Stimulated activated CD4-positive, alpha-beta T cell treated with anti-CD3 and anti-CD28 coated beads, Interleukin-4, amount 100 ng/mL, for 4 hours (primary cell): Measurements from ENCODE around the gene RERE.

Source experiments
- DNase-seq, 2 experiments: peaks; one replicate each; pipeline ENCODE4 v3.0.0-alpha.2; 2020

RERE gene

GRCh38 chr1:8663090-8663802, 154.2 kb downstream of the RERE start:
- DNase-seq: no peak

GRCh38 chr1:8662380-8663072, 154.9 kb downstream of the RERE start:
- DNase-seq: no peak

DNA sequence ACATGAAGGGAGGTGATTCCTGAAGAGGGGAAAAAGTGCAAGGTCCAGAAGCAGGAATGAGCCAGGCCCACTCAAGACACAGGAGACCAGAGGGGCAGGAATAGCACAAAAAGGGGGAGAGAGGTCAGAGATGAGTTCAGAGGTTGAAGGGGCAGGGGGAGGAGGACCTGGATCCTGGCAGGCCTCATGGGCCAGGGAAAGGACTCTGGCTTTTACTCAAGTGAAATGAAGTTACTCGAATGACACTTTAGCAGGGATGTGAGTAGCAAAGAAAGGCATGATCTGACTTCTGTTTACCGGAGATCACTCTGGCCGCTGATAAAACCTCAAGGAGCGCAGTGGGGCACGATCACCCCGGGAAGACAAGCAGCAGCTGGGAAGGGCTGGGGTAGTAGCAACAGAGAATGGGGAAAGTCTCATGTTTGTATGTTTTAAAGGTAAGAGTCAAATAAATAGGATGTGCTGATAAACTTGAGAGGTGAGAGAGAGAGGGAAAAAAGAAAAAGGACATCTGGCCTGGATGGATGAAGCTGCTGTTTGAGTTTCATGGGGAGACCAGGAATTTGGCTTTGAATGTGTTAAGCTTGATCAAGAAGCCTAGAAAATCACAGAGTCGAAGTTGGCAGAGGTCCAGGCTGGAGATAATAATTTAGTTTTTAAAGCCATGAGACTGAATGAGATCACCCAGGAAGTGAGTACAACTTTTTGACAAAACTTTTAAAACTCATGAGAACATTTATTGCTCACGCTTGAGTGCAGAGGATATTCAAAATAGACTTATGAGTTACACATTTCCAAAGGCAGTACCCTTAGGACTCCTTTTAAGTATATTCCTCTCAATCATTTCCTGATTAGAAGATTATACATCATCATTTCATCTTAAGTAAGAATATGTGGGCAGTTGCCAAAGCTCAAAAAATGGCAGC, 156.0 kb downstream of the RERE start:
- DNase-seq: peak; percentile 26 to 39

- DNase-seq: no peak
Measured at GRCh38 chr1:8660411-8660828, 157.0 kb downstream of the RERE start.

- no peak for DNase-seq
Measured at GRCh38 chr1:8659593-8659992, 157.8 kb downstream of the RERE start.

DNA sequence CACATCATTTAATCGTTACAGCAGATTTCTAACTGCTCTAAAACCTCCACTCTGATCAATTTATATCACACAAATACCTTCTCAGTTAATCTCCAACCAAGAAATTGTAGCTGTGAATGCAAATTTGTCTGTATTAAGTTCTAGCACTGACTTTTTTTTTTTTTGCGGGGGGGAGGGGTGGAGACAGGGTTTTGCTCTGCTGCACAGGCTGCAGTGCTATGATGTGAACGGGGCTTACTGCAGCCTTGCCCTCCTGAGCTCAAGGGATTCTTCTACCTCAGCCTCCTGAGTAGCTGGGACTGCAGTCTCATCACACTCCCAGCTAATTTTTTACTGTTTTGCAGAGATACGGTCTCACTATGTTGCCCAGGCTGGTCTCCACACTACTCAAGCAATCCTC, 163.6 kb downstream of the RERE start:
- DNase-seq: no peak

DNA sequence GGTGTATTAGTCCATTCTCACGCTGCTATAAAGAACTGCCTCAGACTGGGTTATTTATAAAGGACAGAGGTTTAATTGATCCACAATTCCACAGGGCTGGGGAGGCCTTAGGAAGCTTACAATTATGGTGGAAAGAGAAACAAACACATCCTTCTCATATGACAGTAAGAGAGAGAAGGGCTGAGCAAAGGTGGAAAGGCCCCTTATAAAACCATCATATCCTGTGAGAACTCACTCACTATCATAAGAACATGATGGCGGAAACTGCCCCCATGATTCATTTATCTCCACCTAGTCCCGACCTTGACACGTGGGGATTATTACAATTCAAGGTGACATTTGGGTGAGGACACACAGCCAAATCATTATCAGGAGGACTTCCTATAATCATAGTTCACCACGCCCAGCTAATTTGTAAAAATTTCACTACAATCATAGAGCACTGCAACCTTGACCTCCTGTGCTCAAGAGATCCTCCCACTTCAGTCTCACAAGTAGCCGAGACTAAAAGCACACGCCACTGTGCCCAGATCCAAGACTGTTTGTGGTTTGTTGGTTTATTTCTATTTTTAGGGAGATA, 164.9 kb downstream of the RERE start:
- DNase-seq: no peak

DNA sequence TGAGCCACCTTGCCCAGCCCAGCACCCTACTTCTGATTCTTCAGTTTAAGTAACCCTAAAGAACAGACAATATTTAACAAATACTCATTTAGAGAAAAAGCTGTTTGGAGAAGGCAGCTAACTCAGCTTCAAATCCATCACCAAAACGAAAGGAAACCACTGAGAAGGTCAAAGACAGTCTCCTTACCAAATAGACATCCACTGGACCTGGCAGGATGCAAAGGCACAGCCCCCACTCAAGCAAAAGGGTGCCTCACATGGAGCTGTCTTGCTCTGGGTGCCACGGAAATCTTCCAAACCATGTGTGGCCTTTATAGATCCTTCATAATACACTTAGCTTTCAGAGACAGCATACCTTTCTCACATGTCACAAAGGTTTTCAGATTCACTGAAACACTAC, 165.5 kb downstream of the RERE start:
- DNase-seq: no peak

DNA sequence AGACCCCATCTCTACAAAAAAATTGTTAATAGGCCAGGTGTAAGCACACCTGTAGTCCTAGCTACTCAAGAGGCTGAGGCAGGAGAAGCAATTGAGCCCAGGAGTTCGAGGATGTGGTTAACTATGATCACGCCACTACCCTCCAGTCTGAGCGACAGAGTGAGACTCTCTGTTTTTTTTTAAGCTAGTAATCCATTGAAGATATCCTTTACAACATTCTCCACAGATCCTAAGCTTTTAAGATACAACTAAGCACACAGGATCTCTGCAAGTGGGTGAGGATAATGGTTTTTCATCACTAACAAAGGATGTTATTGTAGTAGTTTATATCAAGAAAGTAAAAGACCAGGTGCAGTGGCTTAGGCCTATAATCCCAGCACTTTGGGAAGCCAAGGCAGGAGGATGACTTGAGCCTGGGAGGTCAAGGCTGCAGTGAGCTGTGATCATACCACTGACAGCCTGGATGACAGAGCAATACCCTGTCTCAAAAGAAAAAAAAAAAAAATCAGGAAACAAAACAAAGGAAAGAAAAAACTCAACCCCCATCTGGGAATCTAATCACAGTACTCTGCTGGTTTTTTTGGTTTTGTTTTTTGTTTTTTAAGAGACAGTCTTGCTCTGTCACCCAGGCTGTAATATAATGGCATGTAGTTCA, 166.1 kb downstream of the RERE start:
- DNase-seq: no peak

DNA sequence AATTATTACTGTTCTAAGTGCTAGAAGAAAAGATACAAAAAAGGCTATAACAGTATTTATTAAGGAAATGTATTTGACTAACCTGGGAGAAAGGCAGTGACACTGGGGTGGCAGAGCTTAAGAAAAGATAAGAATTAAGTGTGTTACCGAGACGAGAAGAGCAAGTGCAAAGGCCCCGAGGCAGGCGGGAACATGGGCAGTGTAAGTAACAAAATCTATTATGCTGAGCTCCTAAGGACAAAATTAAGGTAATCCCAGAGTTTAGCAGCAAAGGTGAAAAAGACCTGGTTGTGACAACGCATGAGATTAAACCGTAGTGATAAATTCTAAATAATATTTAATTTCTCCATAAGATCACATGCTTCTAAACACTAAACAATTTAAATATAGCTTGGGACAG, 167.6 kb downstream of the RERE start:
- DNase-seq: no peak

GRCh38 chr1:8649027-8649426, 168.4 kb downstream of the RERE start:
- DNase-seq: no peak

- DNase-seq: no peak
Measured at GRCh38 chr1:8646996-8647395, 170.4 kb downstream of the RERE start.

GRCh38 chr1:8646189-8646588, 171.3 kb downstream of the RERE start:
- no peak for DNase-seq

DNA sequence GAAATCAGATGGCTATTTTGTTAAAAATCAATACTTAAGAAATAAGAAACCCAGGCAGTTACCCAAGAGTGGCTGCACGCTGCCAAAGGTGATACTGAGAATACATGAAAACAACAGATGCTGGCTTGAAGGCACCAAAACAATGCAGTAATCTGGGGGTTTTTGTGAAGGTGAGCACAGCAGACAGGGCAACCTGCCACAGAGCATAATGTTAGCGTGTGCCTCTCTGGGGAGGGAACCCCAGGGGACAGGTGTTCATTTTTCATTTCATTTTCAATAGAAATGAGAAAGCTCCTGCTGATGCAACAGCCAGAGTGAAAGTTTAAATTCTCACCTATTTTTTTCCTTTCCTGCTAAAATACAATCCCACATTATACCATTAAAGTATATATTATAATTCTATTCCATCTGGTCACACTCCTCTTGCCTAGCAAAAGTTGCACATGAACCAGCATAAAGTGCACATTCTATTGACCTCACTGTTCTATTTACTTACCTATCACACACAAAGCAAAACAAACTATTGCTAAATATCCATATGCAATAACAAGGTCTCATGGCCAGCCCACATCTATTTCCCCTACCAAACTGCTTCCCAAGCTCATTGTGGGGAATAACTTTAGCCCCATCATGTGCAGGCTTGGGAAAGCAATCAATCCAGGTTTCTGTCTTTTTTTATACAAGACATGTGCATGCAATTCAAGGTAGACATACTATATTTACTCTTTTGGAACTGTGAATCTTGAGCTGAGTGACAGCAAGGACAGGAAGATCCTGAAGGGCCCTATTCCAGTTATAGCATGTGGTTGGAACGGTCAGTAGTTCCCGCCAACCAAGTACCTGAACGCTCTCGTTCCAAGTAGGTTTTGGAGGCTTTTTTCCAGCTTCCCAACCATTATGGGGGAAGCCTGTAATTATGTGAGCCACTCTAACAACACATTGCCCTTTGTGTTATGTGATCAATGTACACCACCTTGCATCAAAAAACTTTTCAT, 173.6 kb downstream of the RERE start:
- DNase-seq: no peak

DNA sequence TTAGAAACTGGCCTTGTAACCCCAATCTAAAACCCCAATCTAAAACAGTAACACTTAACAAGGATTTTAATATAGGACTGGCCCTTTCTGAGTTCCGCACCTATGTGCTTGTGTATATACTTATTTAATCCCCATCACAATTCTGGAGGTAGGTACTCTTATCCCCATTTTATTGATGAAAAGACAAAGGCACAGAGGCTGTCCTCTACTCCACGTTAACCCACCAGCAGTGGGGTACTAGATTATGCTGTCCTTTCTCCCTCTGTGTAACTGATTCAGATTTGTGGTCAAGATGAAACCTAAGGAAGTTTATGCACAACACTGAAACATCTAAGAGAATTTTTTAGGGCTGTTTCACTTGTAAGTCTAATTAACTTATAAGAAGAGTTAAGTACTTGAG, 175.3 kb downstream of the RERE start:
- no peak for DNase-seq

DNA sequence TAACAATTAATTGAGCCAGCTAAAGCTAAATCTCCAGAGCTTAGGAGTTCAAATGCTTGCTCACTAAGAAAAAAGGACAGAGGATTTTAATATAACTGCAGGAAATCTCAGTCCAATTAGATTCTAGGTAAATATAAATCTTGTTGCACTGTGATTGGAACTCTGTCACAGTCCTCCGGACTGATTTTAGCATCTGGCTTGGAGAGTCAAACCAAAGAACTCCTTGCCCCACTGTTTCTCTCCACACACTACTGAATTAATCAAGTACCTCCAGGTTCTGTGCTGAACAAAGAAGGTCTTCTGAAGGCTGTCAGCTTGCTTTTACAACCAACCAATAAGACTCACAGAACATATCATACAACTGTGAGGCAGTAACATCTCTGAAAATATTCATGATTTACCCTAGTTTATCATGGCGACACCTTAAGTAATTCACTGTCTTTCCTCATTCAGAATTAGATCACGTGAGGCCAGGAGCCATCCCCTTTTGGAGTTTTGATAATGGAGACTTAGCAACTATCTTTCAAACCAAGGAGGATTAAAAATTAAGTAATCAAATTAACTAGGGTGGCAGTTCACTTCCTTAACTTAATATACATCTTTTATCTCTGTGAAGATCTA, 176.0 kb downstream of the RERE start:
- DNase-seq: no peak

DNA sequence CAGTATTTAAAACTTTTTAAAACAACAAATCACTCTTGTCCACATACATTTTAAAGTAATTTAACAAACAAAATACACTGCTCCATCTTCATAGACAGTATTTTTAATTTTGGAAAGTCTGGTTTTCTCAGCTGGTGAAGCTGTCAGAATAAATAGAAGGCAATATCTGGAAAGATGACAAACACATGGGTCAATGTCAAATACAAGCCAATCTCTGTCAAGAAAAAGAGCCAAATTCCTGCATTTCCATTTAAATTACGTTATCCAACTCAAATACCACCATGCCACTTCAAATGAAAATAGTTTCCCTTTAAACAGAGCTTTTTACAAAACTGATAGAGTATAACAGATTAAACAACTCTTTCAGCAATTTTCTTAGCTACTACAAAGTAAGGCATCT, 176.5 kb downstream of the RERE start:
- DNase-seq: no peak

DNA sequence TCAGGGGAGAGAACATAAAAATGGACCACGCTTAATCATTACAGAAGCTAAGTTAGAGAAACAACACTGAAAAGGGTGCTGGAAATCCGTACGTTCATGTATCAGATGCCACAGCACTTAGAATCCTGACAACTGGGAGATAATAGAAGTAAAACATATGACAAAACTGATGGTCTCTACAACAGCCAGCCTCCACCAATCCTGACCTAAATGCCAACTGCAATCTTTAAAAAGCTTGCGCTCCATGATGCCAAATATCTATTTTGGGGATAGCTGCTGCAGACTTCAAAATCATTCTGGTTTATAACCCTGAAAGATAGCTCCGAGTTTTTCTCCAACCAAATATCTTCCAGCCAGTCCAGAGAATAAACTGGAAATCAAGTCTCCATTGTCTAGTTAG, 178.3 kb downstream of the RERE start:
- DNase-seq: no peak

DNA sequence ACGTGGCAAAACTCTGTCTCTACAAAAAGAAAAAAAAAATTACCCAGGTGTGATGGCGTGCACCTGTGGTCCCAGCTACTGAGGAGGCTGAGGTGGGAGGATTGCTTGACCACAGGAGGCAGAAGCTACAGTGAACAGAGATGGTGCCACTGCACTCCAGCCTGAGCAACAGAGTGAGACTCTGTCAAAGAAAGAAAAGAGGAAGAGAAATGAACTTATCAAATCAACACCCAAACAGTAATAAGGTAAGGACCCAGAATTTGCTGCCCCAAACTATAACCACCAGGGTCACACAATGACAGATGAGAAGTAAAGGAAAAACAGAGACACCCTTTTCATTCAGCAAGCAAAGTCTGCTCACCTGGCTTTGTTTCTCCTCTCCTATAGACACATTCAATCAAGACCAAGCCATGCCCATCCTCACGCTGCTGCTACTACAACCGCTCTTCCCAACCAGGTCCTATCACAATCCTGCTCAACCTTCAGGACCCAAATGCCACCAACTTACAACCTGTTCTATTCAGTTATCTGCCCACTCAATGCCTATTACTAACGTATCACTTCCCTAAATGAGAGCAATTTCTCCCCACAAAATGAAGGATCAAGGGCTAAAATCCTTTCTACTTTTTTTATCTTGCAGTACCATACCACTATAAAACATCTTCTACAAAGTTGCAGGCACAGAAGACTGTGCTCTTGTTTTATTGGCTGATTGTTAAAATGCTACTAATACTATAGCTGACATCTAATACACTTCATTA, 183.5 kb downstream of the RERE start:
- no peak for DNase-seq

- no peak for DNase-seq
Measured at GRCh38 chr1:8632102-8632501, 185.3 kb downstream of the RERE start.
